GM23248 (cell line): ENCODE results near the gene ADAM10. TPM values are rescaled to one million over a fixed set of nuclear protein-coding genes. Genes with fewer than 3 reads are reported as not detected.

ENCODE experiments used
- DNase-seq: peaks from one replicate; pipeline ENCODE4 v3.0.0-alpha.2; 2015
- H2AFZ ChIP-seq: fragments of 200-600 bp; sonication (generic); 2 replicates; pipeline ENCODE4 v1.6.1; 2016; ENCODE audit warnings: antibody characterized with exemption
- H3F3A ChIP-seq: fragments of 200-600 bp; sonication (generic); 2 replicates; pipeline ENCODE4 v1.6.1; 2016; ENCODE audit warnings: mild to moderate bottlenecking, antibody characterized with exemption, mixed run types; ENCODE audit not compliant: insufficient read depth
- H3K27ac ChIP-seq: fragments of 200-600 bp; sonication (generic); 2 replicates; pipeline ENCODE4 v1.5.1; 2016; ENCODE audit warnings: mild to moderate bottlenecking
- H3K27me3 ChIP-seq: fragments of 200-600 bp; sonication (generic); replicated peaks from 2 replicates; pipeline ENCODE4 v1.6.1; 2016; ENCODE audit warnings: mild to moderate bottlenecking; ENCODE audit not compliant: insufficient read depth
- H3K36me3 ChIP-seq: fragments of 200-600 bp; sonication (generic); 2 replicates; pipeline ENCODE4 v1.6.1; 2016; ENCODE audit warnings: low read depth, mild to moderate bottlenecking
- H3K4me1 ChIP-seq: fragments of 200-600 bp; sonication (generic); 2 replicates; pipeline ENCODE4 v1.6.1; 2016; ENCODE audit warnings: mild to moderate bottlenecking; ENCODE audit not compliant: insufficient read depth
- H3K4me2 ChIP-seq: fragments of 200-600 bp; sonication (generic); one replicate; pipeline ENCODE4 v1.6.1; 2016; ENCODE audit warnings: mild to moderate bottlenecking; ENCODE audit not compliant: unreplicated experiment
- H3K4me3 ChIP-seq: fragments of 200-600 bp; sonication (generic); 2 replicates; pipeline ENCODE4 v1.5.1; 2016; ENCODE audit warnings: mild to moderate bottlenecking
- H3K79me2 ChIP-seq: fragments of 200-600 bp; sonication (generic); 2 replicates; pipeline ENCODE4 v1.6.1; 2016; ENCODE audit warnings: mild to moderate bottlenecking; ENCODE audit not compliant: insufficient read depth
- H3K9ac ChIP-seq: fragments of 200-600 bp; sonication (generic); 2 replicates; pipeline ENCODE4 v1.6.1; 2016; ENCODE audit warnings: mild to moderate bottlenecking
- H3K9me2 ChIP-seq: fragments of 200-600 bp; sonication (generic); 2 replicates; pipeline ENCODE4 v1.6.1; 2016; ENCODE audit warnings: mixed run types, mild to moderate bottlenecking, moderate library complexity; ENCODE audit not compliant: insufficient read depth
- H3K9me3 ChIP-seq: fragments of 200-600 bp; sonication (generic); one replicate; pipeline ENCODE4 v1.6.1; 2017; ENCODE audit warnings: low read depth
- H4K20me1 ChIP-seq: fragments of 200-600 bp; sonication (generic); 2 replicates; pipeline ENCODE4 v1.6.0; 2016; ENCODE audit not compliant: insufficient read depth
- EZH2 ChIP-seq: fragments of 200-600 bp; sonication (generic); IDR thresholded peaks from 2 replicates; pipeline ENCODE4 v1.6.1; 2018; ENCODE audit warnings: antibody characterized with exemption, mild to moderate bottlenecking; ENCODE audit not compliant: insufficient read depth, poor library complexity, severe bottlenecking
- EZH2phosphoT487 ChIP-seq: fragments of 200-600 bp; sonication (generic); IDR thresholded peaks from 2 replicates; pipeline ENCODE4 v1.6.1; 2018; ENCODE audit warnings: antibody characterized with exemption, moderate library complexity, mild to moderate bottlenecking, low read depth; ENCODE audit not compliant: insufficient read depth
- WGBS, 2 experiments: methylation state at CpG; one replicate each; pipeline ENCODE4 v1.1.6; 2015 to 2017; ENCODE audit warnings: low lambda C conversion rate in 2 of 2, low coverage in 1 of 2; ENCODE audit errors: missing lambda C conversion rate in 2 of 2; 5-methylcytosine and 5-hydroxymethylcytosine counted together
- in situ Hi-C: fragments of 300-500 bp; cut with MboI; formaldehyde crosslinking; loops from 2 replicates; pipeline ENCODE4 v1.15.0; 2020
- polyA plus RNA-seq: library from polyadenylated mRNA; unstranded; fragments of >200 nt; fragmentation: Nextera tagmentation; extraction: Ambion mirVana; gene quantifications from 2 replicates; pipeline ENCODE4 v1.2.1, GENCODE V29; 2016
- total RNA-seq: library from RNA; depleted of rRNA; stranded (reverse); fragments of >200 nt; shearing (Covaris generic); gene quantifications from 2 replicates; pipeline ENCODE4 v1.2.3, GENCODE V29; 2014

The ADAM10 gene
- total and polyA plus RNA-seq, 2 experiments from 2014 or later = 171 to 190 TPM

- in situ Hi-C loops = no loop called here
- no peaks in the 10 kb centered on the region for H3K27me3 ChIP-seq
- H3K9ac ChIP-seq = no peak overlapping the region
- H3K27ac ChIP-seq = no peak overlapping the region
- H2AFZ ChIP-seq = no peak overlapping the region
- WGBS, 2 experiments = 97 to 98% methylated on average over 4 of the region's 4 CpGs
- H3K9me2 ChIP-seq = no peaks in the 10 kb centered on the region
- H4K20me1 ChIP-seq = peaks cover 12% of the 10 kb centered on the region; the same call in 1 of the 2 replicates
- peaks cover 24% of the 10 kb centered on the region; the same call in 1 of the 2 replicates for H3K36me3 ChIP-seq
- peaks cover 100% of the 10 kb centered on the region for H3K79me2 ChIP-seq
- TF ChIP-seq EZH2 (no peak), EZH2phosphoT487 (no peak)
- DNase-seq = no peak
- H3K4me3 ChIP-seq = no peak overlapping the region
- peaks cover 14% of the 10 kb centered on the region for H3K4me1 ChIP-seq
- H3K4me2 ChIP-seq = no peak overlapping the region
- H3F3A ChIP-seq = peaks cover 10% of the 10 kb centered on the region
- no peaks in the 10 kb centered on the region for H3K9me3 ChIP-seq
These were observed 45.9 kb downstream of the ADAM10 start for GRCh38 chr15:58703610-58704009.

DNA sequence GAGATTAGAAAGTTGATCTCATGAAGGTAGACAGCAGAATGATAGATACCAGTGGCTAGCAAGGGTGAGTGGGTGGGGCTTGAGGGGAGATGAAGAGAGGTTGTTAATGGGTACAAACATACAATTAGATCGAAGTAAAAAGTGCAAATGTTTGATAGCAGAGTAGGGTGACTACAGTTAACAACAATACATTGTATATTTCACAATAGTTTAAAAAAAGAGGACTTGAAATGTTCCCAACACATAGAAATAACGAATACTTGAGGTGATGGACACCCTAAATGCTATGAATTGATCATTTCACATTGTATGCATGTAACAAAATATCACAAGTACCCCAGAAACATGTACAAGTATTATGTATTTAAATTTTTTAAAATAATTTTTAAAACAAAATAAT is 47.3 kb downstream of the ADAM10 start:
- Histone ChIP-seq H3K9me3 (no peaks in the 10 kb centered on the region), H4K20me1 (peaks cover 15% of the 10 kb centered on the region; the same call in 1 of the 2 replicates), H3K4me3 (no peak overlapping the region), H3F3A (peaks cover 10% of the 10 kb centered on the region), H3K9me2 (no peaks in the 10 kb centered on the region), H2AFZ (no peak overlapping the region), H3K4me1 (peaks cover 14% of the 10 kb centered on the region), H3K27ac (no peak overlapping the region), H3K4me2 (no peak overlapping the region), H3K27me3 (no peaks in the 10 kb centered on the region), H3K36me3 (peaks cover 24% of the 10 kb centered on the region; the same call in 1 of the 2 replicates), H3K9ac (no peak overlapping the region), H3K79me2 (peaks cover 100% of the 10 kb centered on the region)
- DNase-seq = no peak
- in situ Hi-C loops = no loop called here
- TF ChIP-seq EZH2phosphoT487 (no peak), EZH2 (no peak)
- 78% methylated on average over 2 of the region's 2 CpGs for WGBS, 2 experiments

- DNase-seq = no peak
- Histone ChIP-seq H3K9ac (no peak overlapping the region), H3K9me2 (no peaks in the 10 kb centered on the region), H3K27ac (no peak overlapping the region), H3K27me3 (no peaks in the 10 kb centered on the region), H4K20me1 (peaks cover 15% of the 10 kb centered on the region; the same call in 1 of the 2 replicates), H3K9me3 (no peaks in the 10 kb centered on the region), H3K4me3 (no peak overlapping the region), H2AFZ (no peak overlapping the region), H3K79me2 (peaks cover 100% of the 10 kb centered on the region), H3K36me3 (peaks cover 24% of the 10 kb centered on the region; the same call in 1 of the 2 replicates), H3K4me1 (peaks cover 14% of the 10 kb centered on the region), H3K4me2 (no peak overlapping the region), H3F3A (peaks cover 10% of the 10 kb centered on the region)
- TF ChIP-seq EZH2phosphoT487 (no peak), EZH2 (no peak)
- in situ Hi-C loops = no loop called here
- 86 to 87% methylated on average over 4 of the region's 4 CpGs for WGBS, 2 experiments
These were observed 48.1 kb downstream of the ADAM10 start for GRCh38 chr15:58701376-58701775.

DNA sequence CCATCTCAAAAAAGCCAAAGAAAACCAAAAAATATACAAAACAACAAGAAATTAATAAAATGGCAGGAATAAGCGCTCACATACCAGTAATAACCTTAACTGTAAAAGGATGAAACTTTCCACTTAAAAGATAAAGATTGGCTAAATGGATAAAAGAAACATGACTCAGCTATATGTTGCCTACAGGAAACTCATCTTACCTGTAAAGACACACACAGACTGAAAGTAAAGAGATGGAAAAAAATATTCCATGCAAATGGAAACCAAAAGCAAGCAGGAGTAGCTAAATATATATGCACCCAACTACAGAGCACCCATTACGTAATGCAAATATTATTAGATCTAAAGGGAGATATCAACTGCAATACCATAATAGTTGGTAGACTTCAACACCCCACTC is 49.7 kb downstream of the ADAM10 start:
- Histone ChIP-seq H3K4me2 (no peak overlapping the region), H3K9me2 (no peaks in the 10 kb centered on the region), H4K20me1 (peaks cover 15% of the 10 kb centered on the region; the same call in 1 of the 2 replicates), H3K4me1 (peaks cover 15% of the 10 kb centered on the region), H3K27me3 (no peaks in the 10 kb centered on the region), H3K79me2 (peaks cover 100% of the 10 kb centered on the region), H3K9ac (no peak overlapping the region), H3K36me3 (peaks cover 24% of the 10 kb centered on the region; the same call in 1 of the 2 replicates), H3K9me3 (no peaks in the 10 kb centered on the region), H3F3A (peaks cover 10% of the 10 kb centered on the region), H3K27ac (no peak overlapping the region), H2AFZ (no peak overlapping the region), H3K4me3 (no peak overlapping the region)
- 98% methylated on average over 2 of the region's 2 CpGs for WGBS, 2 experiments
- in situ Hi-C loops = no loop called here
- DNase-seq = no peak
- no peak for TF ChIP-seq EZH2
- TF ChIP-seq EZH2phosphoT487 = no peak
